ENCODE data around the gene PKN1.

- TF ChIP-seq, protein P1, sequence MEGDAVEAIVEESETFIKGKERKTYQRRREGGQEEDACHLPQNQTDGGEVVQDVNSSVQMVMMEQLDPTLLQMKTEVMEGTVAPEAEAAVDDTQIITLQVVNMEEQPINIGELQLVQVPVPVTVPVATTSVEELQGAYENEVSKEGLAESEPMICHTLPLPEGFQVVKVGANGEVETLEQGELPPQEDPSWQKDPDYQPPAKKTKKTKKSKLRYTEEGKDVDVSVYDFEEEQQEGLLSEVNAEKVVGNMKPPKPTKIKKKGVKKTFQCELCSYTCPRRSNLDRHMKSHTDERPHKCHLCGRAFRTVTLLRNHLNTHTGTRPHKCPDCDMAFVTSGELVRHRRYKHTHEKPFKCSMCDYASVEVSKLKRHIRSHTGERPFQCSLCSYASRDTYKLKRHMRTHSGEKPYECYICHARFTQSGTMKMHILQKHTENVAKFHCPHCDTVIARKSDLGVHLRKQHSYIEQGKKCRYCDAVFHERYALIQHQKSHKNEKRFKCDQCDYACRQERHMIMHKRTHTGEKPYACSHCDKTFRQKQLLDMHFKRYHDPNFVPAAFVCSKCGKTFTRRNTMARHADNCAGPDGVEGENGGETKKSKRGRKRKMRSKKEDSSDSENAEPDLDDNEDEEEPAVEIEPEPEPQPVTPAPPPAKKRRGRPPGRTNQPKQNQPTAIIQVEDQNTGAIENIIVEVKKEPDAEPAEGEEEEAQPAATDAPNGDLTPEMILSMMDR (conservative IDR thresholded peaks at IDR 0.05): no peak
- no peak for TF ChIP-seq EZH2 (IDR thresholded peaks at IDR 0.05; ENCODE audit: low read depth)
Measured at GRCh38 chr19:14503285-14503684, 70.2 kb downstream of the PKN1 start.

Data from PC-9 (cell line).